HL-60/S4 (cell line): ENCODE data around the gene RDH11.
"Not testable (repeated sequence)": the region's sequence is repeated elsewhere in the genome, so short reads cannot be mapped to it uniquely, and the experiment has no call there.

Experiments
- in situ Hi-C: fragments of 300-500 bp; cut with MboI; formaldehyde crosslinking; loops from 2 replicates; pipeline ENCODE4 v1.14.3; 2022; ENCODE audit warnings: low sequenced_read_pairs

RDH11 gene, protein sequence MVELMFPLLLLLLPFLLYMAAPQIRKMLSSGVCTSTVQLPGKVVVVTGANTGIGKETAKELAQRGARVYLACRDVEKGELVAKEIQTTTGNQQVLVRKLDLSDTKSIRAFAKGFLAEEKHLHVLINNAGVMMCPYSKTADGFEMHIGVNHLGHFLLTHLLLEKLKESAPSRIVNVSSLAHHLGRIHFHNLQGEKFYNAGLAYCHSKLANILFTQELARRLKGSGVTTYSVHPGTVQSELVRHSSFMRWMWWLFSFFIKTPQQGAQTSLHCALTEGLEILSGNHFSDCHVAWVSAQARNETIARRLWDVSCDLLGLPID

GRCh38 chr14:67695394-67695949 is at the start of gene RDH11:
Gene RDH11, minus strand, starts transcription at chr14:67695764. Its CDS starts 61 bp downstream, at chr14:67695703.
- in situ Hi-C loops = no loop called here

DNA sequence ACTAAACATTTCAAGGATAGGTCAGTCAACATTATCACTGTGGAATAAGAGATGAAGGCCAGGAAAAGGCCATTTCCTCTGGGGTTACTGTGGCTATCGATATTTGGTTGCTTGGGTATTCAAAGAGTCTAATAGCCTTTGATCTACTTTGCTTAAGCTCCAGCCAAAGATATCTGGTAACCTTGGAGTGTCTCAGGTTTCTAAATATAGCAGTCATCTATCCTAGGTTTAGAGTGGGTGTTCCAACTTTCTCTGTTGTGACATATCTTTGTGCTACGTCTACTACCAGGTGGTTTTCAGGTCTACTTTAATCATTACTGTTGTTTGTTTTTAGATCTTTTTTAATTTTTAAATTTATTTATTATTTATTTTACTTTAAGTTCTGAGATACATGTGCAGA is 48.5 kb upstream of the RDH11 start:
- in situ Hi-C loops = no loop called here

- in situ Hi-C loops = no loop called here
Measured at GRCh38 chr14:67738740-67739504, 43.4 kb upstream of the RDH11 start.

GRCh38 chr14:67736771-67737170 is 41.2 kb upstream of the RDH11 start:
- in situ Hi-C loops = no loop called here

DNA sequence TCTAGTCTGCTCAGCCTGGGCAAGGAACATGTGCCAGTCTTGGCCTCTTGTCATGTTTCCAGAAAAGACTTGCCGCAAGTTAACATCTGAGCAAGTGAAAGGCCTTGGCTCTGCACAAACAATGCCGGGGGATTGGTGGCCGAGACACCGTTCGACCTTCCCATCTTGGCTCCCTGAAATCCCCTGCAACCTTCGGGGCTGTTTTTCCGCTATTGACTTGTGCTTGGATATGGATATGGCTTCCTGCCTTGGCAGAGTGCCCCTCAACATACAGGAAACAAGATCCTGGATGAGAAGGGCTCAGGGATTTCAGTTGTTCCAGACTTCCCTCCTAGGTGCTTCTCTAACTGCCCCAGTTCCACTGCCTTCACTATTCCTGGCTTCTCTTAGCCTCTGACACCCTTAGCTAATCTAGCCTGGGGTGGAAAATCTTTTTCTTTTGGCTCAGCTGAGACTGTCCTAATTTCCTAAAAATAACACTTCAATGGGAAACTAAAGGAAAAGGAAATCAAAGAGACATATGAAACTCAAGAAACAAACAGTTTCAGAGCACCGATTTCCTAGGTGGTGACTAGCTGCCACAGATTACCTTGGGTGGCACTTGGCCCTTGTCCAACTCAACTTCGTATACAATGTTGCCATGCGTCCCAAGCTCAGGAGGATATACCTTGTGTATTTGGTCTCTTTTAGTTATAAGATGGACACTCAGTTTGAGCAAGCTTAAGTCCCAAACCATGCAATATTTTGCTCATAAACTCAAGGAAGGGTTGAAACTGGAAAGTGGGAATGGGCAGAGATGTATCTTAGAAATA is 40.0 kb upstream of the RDH11 start:
- in situ Hi-C loops = no loop called here

GRCh38 chr14:67734675-67735074 is 39.1 kb upstream of the RDH11 start:
- in situ Hi-C loops = no loop called here

DNA sequence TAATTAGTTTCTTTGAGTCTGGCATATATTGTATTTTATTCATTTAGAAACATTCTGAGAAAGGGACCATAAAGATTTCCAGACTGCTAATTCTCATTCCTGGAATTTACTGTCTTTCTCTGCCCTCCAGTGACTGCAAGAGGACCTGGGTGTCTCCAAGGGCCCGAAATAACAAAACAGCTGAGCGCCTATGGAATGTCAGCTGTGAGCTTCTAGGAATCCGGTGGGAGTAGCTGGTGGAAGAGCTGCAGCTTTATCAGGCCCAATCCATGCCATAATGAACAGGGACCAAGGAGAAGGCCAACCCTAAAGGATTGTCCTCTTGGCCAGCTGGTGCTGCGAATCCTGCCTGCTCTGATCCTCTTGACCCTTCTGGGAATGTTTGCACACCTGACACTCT is 38.1 kb upstream of the RDH11 start:
- in situ Hi-C loops = no loop called here

- in situ Hi-C loops = no loop called here
Measured at GRCh38 chr14:67729072-67729885, 33.7 kb upstream of the RDH11 start.

DNA sequence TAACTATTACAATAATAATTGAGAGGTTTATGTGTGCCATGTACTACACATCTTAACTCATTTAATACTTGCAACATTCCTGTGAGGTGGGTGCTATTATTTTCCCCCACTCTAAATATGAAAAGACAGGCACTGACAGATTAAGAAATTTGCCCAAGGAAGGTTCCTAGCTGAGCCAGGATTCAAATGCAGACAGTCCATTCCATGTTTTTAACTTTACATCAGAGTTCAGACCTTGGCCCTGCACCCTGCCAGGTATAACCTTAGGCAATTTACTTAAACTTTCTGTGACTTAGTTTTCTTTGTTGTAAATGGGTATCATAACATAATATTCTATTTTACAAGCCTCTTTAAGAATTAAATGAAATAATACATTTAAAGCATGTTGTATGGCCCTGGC is 32.7 kb upstream of the RDH11 start:
- in situ Hi-C loops = no loop called here

- in situ Hi-C loops = no loop called here
Measured at GRCh38 chr14:67727361-67727760, 31.8 kb upstream of the RDH11 start.

DNA sequence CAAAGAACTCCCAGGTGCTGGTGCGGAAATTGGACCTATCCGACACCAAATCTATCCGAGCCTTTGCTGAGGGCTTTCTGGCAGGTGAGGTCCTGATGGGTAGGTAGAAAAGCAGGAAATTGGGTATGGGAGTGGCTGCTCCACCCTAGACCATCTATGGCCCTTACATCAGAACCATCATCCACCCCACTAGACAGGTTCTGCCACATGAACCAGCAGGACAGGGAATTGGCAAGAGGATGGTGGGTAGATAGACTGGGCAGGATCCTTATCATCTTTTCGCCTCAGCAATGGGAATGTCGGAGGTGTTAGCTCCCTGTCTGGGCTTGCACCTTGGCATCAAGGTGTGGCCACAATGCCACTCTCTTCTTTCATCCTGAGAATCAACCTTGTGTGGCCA is 29.6 kb upstream of the RDH11 start:
- in situ Hi-C loops = no loop called here

- in situ Hi-C loops = no loop called here
Measured at GRCh38 chr14:67722293-67722692, 26.7 kb upstream of the RDH11 start.

DNA sequence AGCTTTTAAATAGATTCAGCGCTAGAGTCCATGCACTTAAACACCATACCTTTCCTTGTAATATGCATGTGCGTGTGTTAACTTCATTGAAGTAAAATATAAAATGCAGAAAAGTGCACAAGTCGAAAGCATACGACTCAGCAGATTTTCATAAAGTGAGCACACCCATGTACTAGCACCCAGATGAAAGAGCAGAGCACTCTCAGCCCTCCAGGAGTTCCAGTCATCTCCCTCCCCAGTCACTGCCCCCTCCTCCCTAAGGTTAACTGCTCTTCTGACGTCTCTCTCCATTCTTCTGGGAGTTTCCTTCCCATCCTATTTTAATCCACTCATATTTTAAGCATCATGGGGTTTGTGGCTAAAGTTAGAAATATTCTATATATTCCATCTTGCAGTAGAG is 26.3 kb upstream of the RDH11 start:
- in situ Hi-C loops = no loop called here

DNA sequence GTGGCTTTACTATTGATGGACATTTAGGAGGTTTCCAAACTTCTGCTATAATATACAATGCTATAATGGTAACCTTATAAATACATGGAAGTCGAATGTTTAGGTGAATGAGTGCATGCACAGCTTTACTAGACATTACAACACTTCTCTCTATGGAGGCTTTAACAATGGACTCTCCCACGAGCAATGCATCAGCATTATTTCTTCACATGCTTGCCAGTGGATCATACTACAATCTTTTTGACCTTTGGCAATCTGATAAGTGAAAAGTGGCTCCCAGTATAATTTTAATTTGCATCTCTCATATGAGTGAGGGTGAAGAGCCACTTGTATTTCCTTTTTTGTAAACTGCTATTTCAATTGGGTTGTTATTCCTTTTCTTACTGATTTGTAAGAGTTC is 24.3 kb upstream of the RDH11 start:
- in situ Hi-C loops = no loop called here

- in situ Hi-C loops = not testable (repeated sequence)
Measured at GRCh38 chr14:67719385-67719784, 23.8 kb upstream of the RDH11 start.

GRCh38 chr14:67718265-67718664 is 22.7 kb upstream of the RDH11 start:
- in situ Hi-C loops = no loop called here

GRCh38 chr14:67717048-67717447 is 21.5 kb upstream of the RDH11 start:
- in situ Hi-C loops = no loop called here

DNA sequence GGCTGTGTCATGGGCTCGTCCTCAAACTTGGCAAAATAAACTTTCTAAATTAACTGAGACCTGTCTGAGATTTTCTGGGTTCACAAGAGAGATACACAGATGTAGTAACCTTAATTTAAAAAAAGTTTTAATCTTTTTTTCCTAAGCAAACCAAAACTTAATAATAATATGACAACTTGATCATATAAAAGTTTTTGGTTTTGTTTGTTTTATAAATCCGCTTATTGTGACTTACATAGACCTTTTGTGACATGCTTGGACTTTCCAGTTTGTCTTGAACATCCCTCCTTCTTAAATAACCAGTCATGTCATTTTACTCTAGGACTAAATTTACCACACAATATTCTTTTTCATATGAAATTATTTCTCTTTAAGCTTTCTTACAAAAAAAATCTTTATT is 14.6 kb upstream of the RDH11 start:
- in situ Hi-C loops = no loop called here

DNA sequence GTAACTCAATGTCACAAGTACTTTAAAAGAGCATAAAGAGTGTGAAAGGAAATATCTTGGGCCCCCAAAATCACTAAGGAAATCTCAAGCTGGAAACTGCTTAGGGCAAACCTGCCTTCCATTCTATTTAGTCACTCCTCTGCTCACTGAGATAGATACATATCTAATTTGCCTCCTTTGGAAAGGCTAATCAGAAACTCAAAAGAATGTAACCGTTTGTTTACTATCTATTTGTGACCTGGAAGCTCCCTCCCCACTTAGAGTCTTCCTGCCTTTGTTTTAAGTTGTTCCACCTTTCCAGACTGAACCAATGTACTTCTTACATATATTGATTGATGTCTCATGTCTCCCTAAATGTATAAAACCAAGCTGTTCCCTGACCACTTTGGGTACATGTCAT is 14.2 kb upstream of the RDH11 start:
- in situ Hi-C loops = not testable (repeated sequence)

DNA sequence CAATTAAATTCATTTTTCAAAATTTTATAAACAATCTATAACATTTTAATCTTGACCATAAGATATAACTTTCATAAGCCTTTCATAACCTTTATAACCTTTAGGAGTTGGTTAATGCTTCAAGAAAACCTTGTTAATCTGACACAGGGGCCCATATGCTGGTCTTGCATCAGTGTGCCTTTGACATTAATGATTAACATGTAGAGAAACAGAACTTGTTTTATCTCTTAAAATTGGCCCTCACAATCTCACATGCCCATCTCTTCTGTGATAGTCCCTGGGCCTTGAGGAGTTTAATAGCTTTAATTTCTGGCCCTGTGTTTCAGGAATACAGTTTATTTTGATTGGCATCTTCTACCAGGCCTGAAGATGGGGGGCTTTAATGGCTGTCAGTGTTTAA is 13.8 kb upstream of the RDH11 start:
- in situ Hi-C loops = not testable (repeated sequence)
